Measurements from ENCODE around the gene ARHGEF40. TPM values are rescaled to one million over a fixed set of nuclear protein-coding genes. Genes with fewer than 3 reads are reported as not detected.
A peak's percentile ranks its signal among the peaks of the same experiment; 100 is the strongest.

Gene ARHGEF40
- total RNA-seq, 4 donors from 2014 or later: 14.4 to 22.8 (median 17.6) TPM

- no peak for DNase-seq (ENCODE audit: low spot score in 2 of 2)
- Histone ChIP-seq H3K27ac (no peak overlapping the region), H3K4me1 (peaks cover 33% of the 10 kb centered on the region)
These were observed 19.7 kb downstream of the ARHGEF40 start for GRCh38 chr14:21089877-21090193.

GRCh38 chr14:21090194-21090939 is 20.3 kb downstream of the ARHGEF40 start:
- Histone ChIP-seq H3K36me3 (peaks cover 52% of the 10 kb centered on the region), H3K4me3 (no peak overlapping the region), H3K4me1 (peaks cover 28% of the 10 kb centered on the region), H3K27ac (no peak overlapping the region), H3K9me3 (no peaks in the 10 kb centered on the region), H3K27me3 (no peaks in the 10 kb centered on the region)
- DNase-seq (ENCODE audit: low spot score in 2 of 2): no peak
- TF ChIP-seq CTCF (IDR thresholded peaks at IDR 0.05) (peak in 1 of 2 donors; percentile 23), EP300 (IDR thresholded peaks at IDR 0.05) (no peak), POLR2AphosphoS5 (IDR thresholded peaks at IDR 0.05) (no peak), POLR2A (IDR thresholded peaks at IDR 0.05) (no peak)
- 84% methylated on average over 26 of the region's 45 CpGs for WGBS

More at GRCh38 chr14:21089877-21090193, 19.7 kb downstream of the ARHGEF40 start:
- H3K36me3 ChIP-seq: peaks cover 58% of the 10 kb centered on the region
- H3K4me3 ChIP-seq: no peak overlapping the region
- no peaks in the 10 kb centered on the region for H3K9me3 ChIP-seq
- H3K27me3 ChIP-seq: no peaks in the 10 kb centered on the region
- TF ChIP-seq POLR2A (IDR thresholded peaks at IDR 0.05): no peak
- TF ChIP-seq EP300 (IDR thresholded peaks at IDR 0.05): no peak
- TF ChIP-seq POLR2AphosphoS5 (IDR thresholded peaks at IDR 0.05): no peak
- TF ChIP-seq CTCF (IDR thresholded peaks at IDR 0.05): no peak
- 92% methylated on average over 5 of the region's 5 CpGs for WGBS

GRCh38 chr14:21090940-21091663 is 21.0 kb downstream of the ARHGEF40 start:
- no peak overlapping the region for H3K4me3 ChIP-seq
- H3K27me3 ChIP-seq: no peaks in the 10 kb centered on the region
- H3K36me3 ChIP-seq: peaks cover 46% of the 10 kb centered on the region
- no peak for DNase-seq (ENCODE audit: low spot score in 2 of 2)
- H3K27ac ChIP-seq: no peak overlapping the region
- H3K4me1 ChIP-seq: peaks cover 28% of the 10 kb centered on the region
- WGBS: 92% methylated on average over 42 of the region's 45 CpGs
- no peak for TF ChIP-seq POLR2AphosphoS5 (IDR thresholded peaks at IDR 0.05)
- TF ChIP-seq EP300 (IDR thresholded peaks at IDR 0.05): no peak
- no peak for TF ChIP-seq POLR2A (IDR thresholded peaks at IDR 0.05)
- TF ChIP-seq CTCF (IDR thresholded peaks at IDR 0.05): no peak
- no peaks in the 10 kb centered on the region for H3K9me3 ChIP-seq

GRCh38 chr14:21091821-21092272 is 21.7 kb downstream of the ARHGEF40 start:
- Histone ChIP-seq H3K4me3 (no peak overlapping the region), H3K9me3 (no peaks in the 10 kb centered on the region), H3K27me3 (no peaks in the 10 kb centered on the region), H3K36me3 (peaks cover 46% of the 10 kb centered on the region), H3K27ac (no peak overlapping the region), H3K4me1 (peaks cover 35% of the 10 kb centered on the region)
- TF ChIP-seq CTCF (IDR thresholded peaks at IDR 0.05): no peak
- TF ChIP-seq EP300 (IDR thresholded peaks at IDR 0.05): no peak
- no peak for TF ChIP-seq POLR2AphosphoS5 (IDR thresholded peaks at IDR 0.05)
- TF ChIP-seq POLR2A (IDR thresholded peaks at IDR 0.05): no peak
- WGBS: 90% methylated on average over 25 of the region's 42 CpGs
- no peak for DNase-seq (ENCODE audit: low spot score in 2 of 2)
